ENCODE data around the gene SDF2L1. TPM values are rescaled to one million over a fixed set of nuclear protein-coding genes. Genes with fewer than 3 reads are reported as not detected.
A peak's percentile ranks its signal among the peaks of the same experiment; 100 is the strongest.

The SDF2L1 gene
- total RNA-seq, 1 donor, result 18.3 TPM

DNA sequence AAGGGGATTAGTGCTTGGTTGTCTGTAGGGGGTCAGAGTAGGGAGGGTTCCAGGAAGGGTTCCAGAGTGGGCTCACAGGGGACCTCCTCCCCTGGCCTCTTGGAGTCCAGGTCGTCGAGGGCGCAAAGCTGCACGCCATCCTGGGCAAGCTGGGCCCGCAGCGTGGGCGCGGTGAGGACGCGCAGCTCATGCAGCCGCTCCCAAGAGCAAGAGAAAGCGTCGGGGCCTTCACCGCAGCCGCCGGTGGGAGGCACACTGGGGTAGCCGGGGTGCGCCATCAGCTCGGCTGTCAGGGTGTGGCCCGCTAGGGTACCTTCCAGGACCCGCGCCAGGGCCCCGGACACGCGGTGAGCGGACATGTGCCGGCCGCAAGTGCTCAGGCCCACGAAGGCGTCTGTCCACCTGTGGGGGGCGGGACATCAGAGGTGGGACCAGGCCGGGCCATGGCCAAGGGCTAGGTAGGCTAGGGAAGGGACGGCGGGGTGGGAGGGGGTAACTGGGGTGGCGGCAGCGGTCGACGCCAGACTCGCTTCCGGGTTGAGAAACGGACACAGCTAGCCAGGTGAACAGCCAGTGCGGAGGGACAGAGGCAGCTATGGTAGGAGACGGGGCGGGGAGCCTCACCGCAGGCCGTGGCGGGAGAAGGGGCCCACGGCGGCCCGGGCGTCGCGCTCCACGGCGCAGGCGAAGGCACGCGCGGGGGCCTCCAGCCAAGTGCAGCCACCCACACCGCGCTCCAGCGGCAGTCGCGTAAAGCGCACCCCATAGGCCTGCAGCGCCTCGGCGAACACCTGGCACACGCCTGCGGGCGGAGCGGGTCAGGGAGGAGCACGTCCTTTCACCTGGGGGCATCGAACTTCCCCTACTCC is 13.5 kb upstream of the SDF2L1 start:
- TF ChIP-seq, protein P1, sequence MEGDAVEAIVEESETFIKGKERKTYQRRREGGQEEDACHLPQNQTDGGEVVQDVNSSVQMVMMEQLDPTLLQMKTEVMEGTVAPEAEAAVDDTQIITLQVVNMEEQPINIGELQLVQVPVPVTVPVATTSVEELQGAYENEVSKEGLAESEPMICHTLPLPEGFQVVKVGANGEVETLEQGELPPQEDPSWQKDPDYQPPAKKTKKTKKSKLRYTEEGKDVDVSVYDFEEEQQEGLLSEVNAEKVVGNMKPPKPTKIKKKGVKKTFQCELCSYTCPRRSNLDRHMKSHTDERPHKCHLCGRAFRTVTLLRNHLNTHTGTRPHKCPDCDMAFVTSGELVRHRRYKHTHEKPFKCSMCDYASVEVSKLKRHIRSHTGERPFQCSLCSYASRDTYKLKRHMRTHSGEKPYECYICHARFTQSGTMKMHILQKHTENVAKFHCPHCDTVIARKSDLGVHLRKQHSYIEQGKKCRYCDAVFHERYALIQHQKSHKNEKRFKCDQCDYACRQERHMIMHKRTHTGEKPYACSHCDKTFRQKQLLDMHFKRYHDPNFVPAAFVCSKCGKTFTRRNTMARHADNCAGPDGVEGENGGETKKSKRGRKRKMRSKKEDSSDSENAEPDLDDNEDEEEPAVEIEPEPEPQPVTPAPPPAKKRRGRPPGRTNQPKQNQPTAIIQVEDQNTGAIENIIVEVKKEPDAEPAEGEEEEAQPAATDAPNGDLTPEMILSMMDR (IDR thresholded peaks at IDR 0.05; ENCODE audit: insufficient read depth, low read length), result no peak
- peak overlapping the region; percentile 93 for H3K4me3 ChIP-seq (ENCODE audit: low read depth, low read length)
- DNase-seq (ENCODE audit: low read depth), result no peak

DNA sequence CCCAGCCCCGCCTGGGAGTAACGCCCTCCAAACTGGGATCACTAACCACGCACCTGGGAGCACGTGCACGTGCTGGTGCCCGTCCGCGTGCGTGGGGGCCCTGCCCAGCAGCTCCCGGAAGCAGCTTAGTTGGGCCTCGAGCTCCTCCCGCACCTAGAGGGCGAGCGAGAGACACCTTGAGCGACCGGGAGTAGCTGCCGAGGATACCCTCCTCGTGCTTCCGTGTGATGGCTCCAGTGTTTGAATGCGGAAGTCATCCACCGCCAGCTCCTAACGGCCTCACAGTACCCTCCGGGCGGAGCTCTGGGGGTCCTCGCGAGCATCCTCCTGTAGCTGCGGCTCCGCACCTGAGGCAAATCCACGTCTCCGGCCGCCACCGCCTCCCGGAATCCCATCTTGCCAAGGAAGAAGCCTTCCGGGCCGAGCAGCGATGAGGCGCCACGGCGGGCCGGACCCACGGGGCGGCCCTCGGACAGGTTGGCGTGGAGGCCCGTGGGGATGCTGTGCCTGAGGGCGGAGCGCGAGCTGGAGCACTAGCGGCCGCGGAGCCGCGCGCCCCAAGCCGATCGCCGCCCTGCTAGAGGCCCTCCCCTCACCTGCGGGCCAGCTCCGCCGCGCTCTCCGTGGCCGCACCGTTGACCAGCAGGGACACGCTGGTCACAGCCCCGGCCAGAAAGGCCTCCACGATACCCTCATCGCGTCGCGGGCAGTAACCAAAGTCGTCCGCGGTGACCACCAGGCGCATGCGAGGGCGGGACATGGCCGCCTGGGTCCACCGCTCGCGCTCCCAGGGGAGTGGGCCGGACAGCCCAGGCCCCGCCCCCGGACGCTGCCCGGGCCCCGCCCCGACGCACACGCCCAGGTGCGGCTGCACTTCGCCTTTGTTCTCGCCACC is 12.6 kb upstream of the SDF2L1 start, which contains the start of gene YDJC:
YDJC (minus strand) TSS at position 768 of the 895 bp plus-strand sequence; CDS start at position 760, 8 bp downstream.
- TF ChIP-seq, protein P1 (IDR thresholded peaks at IDR 0.05; ENCODE audit: insufficient read depth, low read length), result peak; percentile 43
- peak; percentile 89 for DNase-seq (ENCODE audit: low read depth)

GRCh38 chr22:21631025-21631424 is 11.1 kb upstream of the SDF2L1 start:
- TF ChIP-seq, protein P1 (IDR thresholded peaks at IDR 0.05; ENCODE audit: insufficient read depth, low read length), result no peak
- DNase-seq (ENCODE audit: low read depth), result no peak
- H3K4me3 ChIP-seq (ENCODE audit: low read depth, low read length), result no peak overlapping the region

More for the DNA sequence above, 12.6 kb upstream of the SDF2L1 start, which contains the start of gene YDJC:
- H3K4me3 ChIP-seq (ENCODE audit: low read depth, low read length), result peak within 1 kb of the TSS; percentile 93

DNA sequence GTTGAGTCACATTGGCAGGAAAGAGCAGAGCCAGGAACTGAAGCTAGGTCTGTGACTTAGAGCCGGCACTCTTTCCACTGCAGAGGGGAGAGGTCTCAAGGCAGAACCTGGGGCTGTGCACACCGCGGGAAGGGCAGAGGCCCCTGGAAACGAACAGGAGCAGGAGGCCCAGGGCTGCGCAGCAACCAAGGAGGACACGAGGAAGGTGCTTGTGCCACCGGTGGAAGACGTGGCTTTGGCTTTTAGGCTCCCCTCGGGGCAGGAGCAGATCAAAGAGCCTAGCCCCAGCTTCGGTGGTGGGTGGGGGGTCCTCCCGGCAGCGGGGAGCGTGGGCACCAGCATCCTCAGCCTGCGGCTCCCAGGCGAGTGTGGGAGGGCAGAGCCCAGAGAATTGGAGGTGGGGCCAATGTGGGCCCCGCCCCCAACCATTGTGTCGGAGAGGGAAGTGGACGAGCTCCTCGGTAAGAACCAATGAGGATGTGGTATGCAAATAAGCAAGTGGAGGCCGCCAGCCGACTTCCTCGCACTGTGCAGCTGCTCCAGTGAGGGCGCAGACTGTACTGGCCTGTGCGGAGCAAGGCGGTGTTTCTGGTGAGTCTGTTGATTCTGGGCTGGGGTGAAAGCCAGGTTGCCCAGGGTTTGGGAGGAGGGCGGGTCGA is 9.7 kb upstream of the SDF2L1 start, which contains the start of gene CCDC116:
CCDC116 (plus strand) TSS at position 524 of the 659 bp plus-strand sequence. CDS start 422 bp downstream, outside the sequence.
- H3K4me3 ChIP-seq (ENCODE audit: low read depth, low read length), result no peak within 1 kb of the TSS
- TF ChIP-seq, protein P1 (IDR thresholded peaks at IDR 0.05; ENCODE audit: insufficient read depth, low read length), result no peak
- DNase-seq (ENCODE audit: low read depth), result no peak

- no peak overlapping the region for H3K4me3 ChIP-seq (ENCODE audit: low read depth, low read length)
- DNase-seq (ENCODE audit: low read depth), result no peak
- TF ChIP-seq, protein P1 (IDR thresholded peaks at IDR 0.05; ENCODE audit: insufficient read depth, low read length), result no peak
Observed at GRCh38 chr22:21632931-21633330, 9.2 kb upstream of the SDF2L1 start.

- DNase-seq (ENCODE audit: low read depth), result no peak
- no peak overlapping the region for H3K4me3 ChIP-seq (ENCODE audit: low read depth, low read length)
- TF ChIP-seq, protein P1 (IDR thresholded peaks at IDR 0.05; ENCODE audit: insufficient read depth, low read length), result no peak
Observed at GRCh38 chr22:21633481-21633880, 8.6 kb upstream of the SDF2L1 start.
